Left renal pelvis (tissue), 4 donors: Measurements from ENCODE around the gene ENTPD6. TPM values are rescaled to one million over a fixed set of nuclear protein-coding genes. Genes with fewer than 3 reads are reported as not detected.

Experiments
- DNase-seq, 4 donors: peaks; one replicate each; pipeline ENCODE4 v3.0.0-alpha.2; 2013; ENCODE audit warnings: low read depth in 4 of 4, low spot score in 3 of 4
- polyA plus RNA-seq, 4 donors: library from polyadenylated mRNA; unstranded; fragments of 120-200 nt; gene quantifications; one replicate each; pipeline ENCODE4 v1.2.1, GENCODE V29; 2013; ENCODE audit not compliant: insufficient read length in 4 of 4

Gene ENTPD6
- polyA plus RNA-seq, 4 donors, result 28.0 to 49.2 (median 40.4) TPM

GRCh38 chr20:25273541-25274358 is 78.2 kb downstream of the ENTPD6 start:
- no peak for DNase-seq

- no peak for DNase-seq
Measured at GRCh38 chr20:25274481-25274880, 79.0 kb downstream of the ENTPD6 start.

- no peak for DNase-seq
Measured at GRCh38 chr20:25274891-25275812, 79.6 kb downstream of the ENTPD6 start.

GRCh38 chr20:25275813-25276532 is 80.5 kb downstream of the ENTPD6 start:
- no peak for DNase-seq

Other genes starting within 250 kb of the ENTPD6 start
- gene CST7, start 246.4 kb upstream of the ENTPD6 start, polyA plus RNA-seq, result under 1 TPM; 0.19 to 0.92 (median 0.75) TPM
- 100 to 1,000 TPM in 1 of 4 donors, 10 to 100 TPM in 3; 89.4 to 108 (median 97.1) TPM for gene APMAP, start 203.0 kb upstream of the ENTPD6 start, polyA plus RNA-seq
- gene ACSS1, start 137.6 kb upstream of the ENTPD6 start, polyA plus RNA-seq, result 10 to 100 TPM; 14.8 to 34.6 (median 29.8) TPM
- gene VSX1, start 113.6 kb upstream of the ENTPD6 start, polyA plus RNA-seq, result not detected
- 10 to 100 TPM; 29.9 to 50.3 (median 41.2) TPM for gene PYGB, start 52.4 kb downstream of the ENTPD6 start, polyA plus RNA-seq
- gene ABHD12, start 195.1 kb downstream of the ENTPD6 start, polyA plus RNA-seq, result 10 to 100 TPM; 38.7 to 62.1 (median 56.5) TPM
- gene GINS1, start 212.0 kb downstream of the ENTPD6 start, polyA plus RNA-seq, result 10 to 100 TPM; 11.6 to 21.4 (median 19.7) TPM